Vagina (tissue), 2 donors: Measurements from ENCODE around the gene MSTN. TPM values are rescaled to one million over a fixed set of nuclear protein-coding genes. Genes with fewer than 3 reads are reported as not detected.

Experiments
- DNase-seq, 2 donors: peaks; one replicate each; pipeline ENCODE4 v3.0.0-alpha.2; 2017; ENCODE audit errors: extremely low spot score in 2 of 2
- H3K27ac ChIP-seq: fragments of 200-600 bp; sonication (generic); one replicate; pipeline ENCODE4 v1.5.1; 2019
- H3K27me3 ChIP-seq: fragments of 200-600 bp; sonication (generic); one replicate; pipeline ENCODE4 v1.5.1; 2019
- H3K36me3 ChIP-seq, 2 donors: fragments of 200-600 bp; sonication (generic); one replicate each; pipeline ENCODE4 v1.5.1; 2017 to 2019
- H3K4me1 ChIP-seq: fragments of 200-600 bp; sonication (generic); one replicate; pipeline ENCODE4 v1.5.1; 2019
- H3K4me3 ChIP-seq, 2 donors: fragments of 200-600 bp; sonication (generic); 1 replicate in 1 of 2; 2 replicates in 1 of 2; pipeline ENCODE4 v1.5.1; 2016 to 2019
- H3K9me3 ChIP-seq: fragments of 200-600 bp; sonication (generic); one replicate; pipeline ENCODE4 v1.5.1; 2019
- CTCF ChIP-seq, 3 experiments: fragments of 450-650 bp in 2 of 3; fragments of 200-600 bp in 1 of 3; sonication (generic) in 1 of 3; IDR thresholded peaks; one replicate each; pipeline ENCODE4 v1.5.1; 2017 to 2019; ENCODE audit warnings: antibody characterized with exemption in 3 of 3, mild to moderate bottlenecking in 2 of 3, moderate library complexity in 2 of 3
- POLR2A ChIP-seq, 2 donors: fragments of 450-650 bp; IDR thresholded peaks; one replicate each; pipeline ENCODE4 v1.6.1; 2017; ENCODE audit warnings: antibody characterized with exemption in 2 of 2, mild to moderate bottlenecking in 2 of 2, moderate library complexity in 2 of 2
- POLR2AphosphoS5 ChIP-seq, 2 donors: sonication (generic); formaldehyde crosslinking; IDR thresholded peaks; one replicate each; pipeline ENCODE4 v1.9.0; 2017; ENCODE audit warnings: antibody characterized with exemption in 2 of 2, mild to moderate bottlenecking in 2 of 2, low read depth in 1 of 2; ENCODE audit not compliant: insufficient read depth in 1 of 2
- intact Hi-C: fragments of 100-400 bp; cut with DNase I; formaldehyde crosslinking; loops from one replicate; pipeline ENCODE4 v1.15.1; 2023
- total RNA-seq: library from RNA; depleted of rRNA; stranded (reverse); fragments of >200 nt; gene quantifications from one replicate; pipeline ENCODE4 v1.2.3, GENCODE V29; 2016

MSTN gene
- total RNA-seq, 1 donor from 2014 or later, result 0.74 TPM

DNA sequence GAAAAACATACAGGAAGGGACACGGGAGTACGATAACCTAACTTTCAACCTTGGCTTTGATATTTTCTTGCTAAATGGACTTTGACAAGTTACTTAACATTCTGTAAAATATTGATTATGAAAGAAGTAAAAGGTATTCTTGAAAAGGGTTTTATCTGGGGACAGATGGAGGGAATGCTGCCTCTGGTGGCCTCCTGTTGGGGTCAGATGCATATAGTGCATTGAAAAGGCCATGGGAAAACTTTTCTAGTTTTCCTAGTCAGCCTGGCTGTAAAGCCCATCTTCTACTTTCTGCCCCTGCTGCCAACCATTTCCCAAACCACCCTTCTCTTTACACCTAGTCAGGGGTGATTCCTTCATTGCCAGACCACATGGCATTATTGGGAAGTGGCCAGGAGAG lies 22.2 kb upstream of the MSTN start:
- Histone ChIP-seq H3K9me3 (no peaks in the 10 kb centered on the region), H3K27me3 (no peaks in the 10 kb centered on the region), H3K27ac (no peak overlapping the region), H3K36me3 (no peaks in the 10 kb centered on the region), H3K4me1 (no peaks in the 10 kb centered on the region), H3K4me3 (no peak overlapping the region)
- no peak for TF ChIP-seq POLR2AphosphoS5 (IDR thresholded peaks at IDR 0.05; ENCODE audit: insufficient read depth in 1 of 2, low read depth in 1 of 2)
- no peak for TF ChIP-seq CTCF (IDR thresholded peaks at IDR 0.05)
- no peak for TF ChIP-seq POLR2A (IDR thresholded peaks at IDR 0.05)
- no peak for DNase-seq
- intact Hi-C loops, result no loop called here

GRCh38 chr2:190082118-190082517 lies 19.6 kb upstream of the MSTN start:
- DNase-seq, result no peak
- intact Hi-C loops, result no loop called here
- TF ChIP-seq POLR2AphosphoS5 (IDR thresholded peaks at IDR 0.05; ENCODE audit: insufficient read depth in 1 of 2, low read depth in 1 of 2) (no peak), CTCF (IDR thresholded peaks at IDR 0.05) (no peak), POLR2A (IDR thresholded peaks at IDR 0.05) (no peak)
- Histone ChIP-seq H3K4me3 (no peak overlapping the region), H3K4me1 (no peaks in the 10 kb centered on the region), H3K27ac (no peak overlapping the region), H3K27me3 (no peaks in the 10 kb centered on the region), H3K9me3 (no peaks in the 10 kb centered on the region), H3K36me3 (no peaks in the 10 kb centered on the region)

DNA sequence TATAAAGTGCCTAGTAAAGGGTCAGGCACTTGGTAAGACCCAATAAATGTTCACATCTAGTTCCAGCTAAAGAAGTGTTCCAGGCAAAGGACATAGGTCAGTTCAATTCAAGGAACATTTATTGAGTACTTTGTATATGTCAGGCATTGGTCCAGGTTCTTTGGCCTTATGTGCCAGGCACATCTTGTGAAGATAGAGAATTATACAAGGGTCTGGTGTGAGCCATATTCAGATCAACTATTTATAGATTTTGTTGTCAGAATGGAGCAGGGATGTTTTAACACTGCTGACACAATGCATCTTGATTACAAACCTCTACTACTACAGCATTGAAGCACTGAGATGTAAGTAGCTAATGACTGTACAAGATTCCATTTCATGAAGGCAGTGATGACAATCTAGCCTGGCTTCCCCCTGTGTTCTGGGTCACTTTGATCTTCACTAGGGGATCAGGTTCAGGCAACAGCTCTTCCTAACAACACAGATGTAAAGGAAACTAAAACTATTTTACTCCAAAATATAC lies 18.1 kb upstream of the MSTN start:
- H3K27me3 ChIP-seq, result no peaks in the 10 kb centered on the region
- no peaks in the 10 kb centered on the region for H3K4me1 ChIP-seq
- no peaks in the 10 kb centered on the region for H3K36me3 ChIP-seq
- H3K9me3 ChIP-seq, result no peaks in the 10 kb centered on the region
- TF ChIP-seq CTCF (IDR thresholded peaks at IDR 0.05) (no peak), POLR2AphosphoS5 (IDR thresholded peaks at IDR 0.05; ENCODE audit: insufficient read depth in 1 of 2, low read depth in 1 of 2) (no peak), POLR2A (IDR thresholded peaks at IDR 0.05) (no peak)
- DNase-seq, result no peak
- H3K27ac ChIP-seq, result no peak overlapping the region
- intact Hi-C loops, result no loop called here
- H3K4me3 ChIP-seq, result no peak overlapping the region

- H3K4me1 ChIP-seq, result no peaks in the 10 kb centered on the region
- no peaks in the 10 kb centered on the region for H3K27me3 ChIP-seq
- TF ChIP-seq POLR2AphosphoS5 (IDR thresholded peaks at IDR 0.05; ENCODE audit: insufficient read depth in 1 of 2, low read depth in 1 of 2) (no peak), POLR2A (IDR thresholded peaks at IDR 0.05) (no peak), CTCF (IDR thresholded peaks at IDR 0.05) (no peak)
- H3K4me3 ChIP-seq, result no peak overlapping the region
- DNase-seq, result no peak
- H3K9me3 ChIP-seq, result no peaks in the 10 kb centered on the region
- H3K27ac ChIP-seq, result no peak overlapping the region
- H3K36me3 ChIP-seq, result no peaks in the 10 kb centered on the region
- intact Hi-C loops, result no loop called here
Measured at GRCh38 chr2:190079160-190079559, 16.6 kb upstream of the MSTN start.

GRCh38 chr2:190075623-190076022 lies 13.1 kb upstream of the MSTN start:
- H3K27me3 ChIP-seq, result no peaks in the 10 kb centered on the region
- no peaks in the 10 kb centered on the region for H3K36me3 ChIP-seq
- no peak overlapping the region for H3K4me3 ChIP-seq
- intact Hi-C loops, result no loop called here
- no peak overlapping the region for H3K27ac ChIP-seq
- DNase-seq, result no peak
- H3K4me1 ChIP-seq, result no peaks in the 10 kb centered on the region
- H3K9me3 ChIP-seq, result no peaks in the 10 kb centered on the region
- TF ChIP-seq CTCF (IDR thresholded peaks at IDR 0.05) (no peak), POLR2AphosphoS5 (IDR thresholded peaks at IDR 0.05; ENCODE audit: insufficient read depth in 1 of 2, low read depth in 1 of 2) (no peak), POLR2A (IDR thresholded peaks at IDR 0.05) (no peak)
